Measurements from ENCODE around the gene COPS7A. TPM values are rescaled to one million over a fixed set of nuclear protein-coding genes. Genes with fewer than 3 reads are reported as not detected.

Gene COPS7A
- total and polyA plus RNA-seq, 9 of the 15 experiments (the other 6 are each of a cell fraction or from before 2014, with no cell fraction given) = 12.7 to 36.0 (median 24.3) TPM

DNA sequence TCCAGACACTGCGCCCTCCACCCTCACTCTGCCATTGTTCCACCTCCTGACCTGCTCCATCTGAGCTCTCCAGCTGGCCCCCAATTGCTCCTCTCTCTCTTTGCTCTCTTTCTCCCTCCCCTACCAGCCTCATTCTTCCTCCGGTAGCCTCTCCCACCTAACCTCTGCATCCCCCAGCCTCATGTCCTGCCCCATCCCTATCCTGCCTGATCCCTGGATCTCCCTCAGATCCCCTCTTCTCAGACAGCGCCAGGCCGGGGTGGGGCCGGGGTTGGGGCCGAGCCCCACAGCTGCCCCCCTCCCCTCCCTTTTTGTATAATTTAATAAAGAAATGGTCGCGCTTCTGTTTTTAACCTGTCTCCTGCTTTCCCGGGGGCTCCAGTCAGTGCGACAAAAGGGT, 46.8 kb downstream of the COPS7A start (continued):
- no peak for TF ChIP-seq SREBF1 (IDR thresholded peaks at IDR 0.05; ENCODE audit: borderline replicate concordance, low read depth, low read length)
- no peak for TF ChIP-seq DMBX1 (CRISPR knock-in tag; IDR thresholded peaks at IDR 0.05; ENCODE audit: borderline replicate concordance)
- TF ChIP-seq NFIX (CRISPR knock-in tag; IDR thresholded peaks at IDR 0.05; ENCODE audit: low read depth) = no peak
- no peak for TF ChIP-seq CGGBP1 (CRISPR knock-in tag; IDR thresholded peaks at IDR 0.05)
- no peak for TF ChIP-seq DNMT1 (IDR thresholded peaks at IDR 0.05)
- TF ChIP-seq RBM14 (IDR thresholded peaks at IDR 0.05; ENCODE audit: borderline replicate concordance, insufficient read depth, low read depth, low read length) = no peak

DNA sequence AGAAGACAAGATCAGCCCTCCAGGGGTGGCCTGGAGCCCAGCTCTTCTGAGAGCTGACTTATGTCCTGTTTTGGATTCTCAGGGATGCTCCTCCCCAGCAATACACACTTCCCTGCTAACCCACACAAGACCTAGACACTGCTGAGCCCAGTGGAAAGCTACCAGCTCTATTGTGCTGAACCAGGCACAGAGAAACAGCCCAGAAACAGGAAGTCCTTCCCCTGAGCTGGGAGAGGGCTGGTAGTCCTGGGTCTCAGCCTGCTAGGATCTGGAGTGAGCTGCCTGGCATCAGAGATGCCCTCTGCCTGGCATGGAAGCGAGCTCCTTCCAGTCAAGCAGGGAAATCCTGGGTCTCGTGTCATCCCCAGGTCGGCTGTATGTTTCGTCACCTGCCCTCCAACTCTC, 47.2 kb downstream of the COPS7A start:
- no peak overlapping the region for H3K4me3 ChIP-seq
- no TSS peak for BruUV-seq (replicated peaks)

More for the DNA sequence above, 47.2 kb downstream of the COPS7A start:
- Histone ChIP-seq H3K9me1 (ENCODE audit: control insufficient read depth, insufficient read depth, low read length) (no peaks in the 10 kb centered on the region), H3K79me2 (ENCODE audit: control insufficient read depth, insufficient read depth, low read length) (peaks cover 27% of the 10 kb centered on the region), H3K4me1 (replicated peaks in 1 of 2; ENCODE audit: control insufficient read depth in 2 of 2, insufficient read depth in 2 of 2, low read length in 2 of 2) (peaks cover 10 to 35% of the 10 kb centered on the region in 2 experiments; a peak in 4 of 5 replicates), H2AFZ (ENCODE audit: low read depth, low read length) (no peak overlapping the region), H3K36me3 (ENCODE audit: control insufficient read depth, insufficient read depth, low read length) (peaks cover 32% of the 10 kb centered on the region; the same call in 2 of the 3 replicates), H3K27me3 (ENCODE audit: control insufficient read depth in 2 of 2, insufficient read depth in 2 of 2, low read length in 2 of 2) (no peaks in the 10 kb centered on the region; a peak in 1 of 5 replicates), H4K20me1 (replicated peaks; ENCODE audit: control insufficient read depth, insufficient read depth, low read length) (no peaks in the 10 kb centered on the region), H3K9me3 (replicated peaks; ENCODE audit: control insufficient read depth, insufficient read depth, low read depth, low read length) (no peaks in the 10 kb centered on the region), H3K9ac (ENCODE audit: insufficient read depth in 1 of 2, low read depth in 2 of 2, low read length in 2 of 2) (0 out of 4 replicates have a peak overlapping the region, but pooled peaks of 1 of the 2 experiments have one; percentile 58), H3K27ac (ENCODE audit: extremely low read depth, low read depth, low read length) (no peak overlapping the region; the same call in 2 of the 3 replicates), H3K4me2 (ENCODE audit: insufficient read depth, low read length) (no peak overlapping the region)
- intact Hi-C loops (cut with micrococcal nuclease) = no loop called here
- ATAC-seq = no peak
- DNase-seq (ENCODE audit: extremely low read depth in 1 of 4, low spot score in 3 of 4) = no peak
- no peak for FAIRE-seq
- 91% methylated on average over 3 of the region's 4 CpGs for WGBS (ENCODE audit: insufficient coverage, low coverage, missing lambda C conversion rate)
- in situ Hi-C loops (cut with MboI) = no loop called here
- TF ChIP-seq SPI1 (IDR thresholded peaks at IDR 0.05; ENCODE audit: borderline replicate concordance, low read depth, low read length) (peak; percentile 64; the same call in 1 of the 2 replicates), SRSF7 (optimal IDR thresholded peaks at IDR 0.05; ENCODE audit: low read depth, low read length) (no peak), MYNN (IDR thresholded peaks at IDR 0.05) (peak; percentile 15; the same call in 1 of the 2 replicates), MYNN (CRISPR knock-in tag; IDR thresholded peaks at IDR 0.05) (no peak)
- CTCF ChIA-PET (ENCODE audit: low intra/inter-chr PET ratio) = interaction anchor here (0.7 kb wide), 1 partner anchor 19 kb away, joined by 3 read pairs; no protein-coding TSS in a partner anchor
- POLR2A ChIA-PET = interaction anchor here (0.8 to 1.3 kb wide), 3 partner anchors 11 to 18 kb away, joined by 3 to 5 read pairs (median 4); partner anchors contain the start of gene MLF2

Data from K562 (cell line).